HEK293 (cell line): ENCODE results near the gene PRDM10.

ENCODE experiments used
- CTCF ChIA-PET: fragments of 350-600 bp; formaldehyde crosslinking; extraction: SDS; loops from one replicate; lab custom pipeline; 2021; ENCODE audit warnings: antibody characterized with exemption; lab: Yijun Ruan, JAX
- POLR2A ChIA-PET: fragments of 300-600 bp; formaldehyde crosslinking; extraction: SDS; loops from one replicate; lab custom pipeline; 2020; ENCODE audit warnings: antibody characterized with exemption, inconsistent platforms; lab: Yijun Ruan, JAX
- H3K27ac ChIP-seq: fragments of 200-500 bp; sonication (Bioruptor generic); 2 replicates; pipeline ENCODE4 v1.5.1; 2014; ENCODE audit warnings: low read depth, low read length, control low read depth, inconsistent platforms; ENCODE audit errors: extremely low read depth
- H3K36me3 ChIP-seq, 2 experiments: fragments of 200-500 bp in 1 of 2; sonication (Bioruptor generic) in 1 of 2; 1 replicate in 1 of 2; 2 replicates in 1 of 2; pipeline ENCODE4 v1.5.1; 2014 to 2017; ENCODE audit warnings: inconsistent platforms in 2 of 2, low read length in 2 of 2; ENCODE audit not compliant: control insufficient read depth in 2 of 2, insufficient read depth in 1 of 2
- H3K4me1 ChIP-seq: fragments of 200-500 bp; sonication (Bioruptor generic); 2 replicates; pipeline ENCODE4 v1.5.1; 2014; ENCODE audit warnings: mild to moderate bottlenecking, low read length, inconsistent platforms; ENCODE audit not compliant: control insufficient read depth, insufficient read depth
- H3K4me3 ChIP-seq: 2 replicates; pipeline ENCODE4 v1.5.1; 2011; ENCODE audit warnings: low read depth, mild to moderate bottlenecking, control low read depth, low read length, moderate library complexity
- H3K9me3 ChIP-seq: fragments of 200-500 bp; sonication (Bioruptor generic); 2 replicates; pipeline ENCODE4 v1.5.1; 2014; ENCODE audit warnings: low read depth, low read length, inconsistent platforms; ENCODE audit not compliant: control insufficient read depth, insufficient read depth
- HOXA7 ChIP-seq: sonication (generic); formaldehyde crosslinking; IDR thresholded peaks from 2 replicates; pipeline ENCODE4 v1.8.1; 2022; ENCODE audit warnings: missing genetic modification reagents, borderline replicate concordance
- INSM2 ChIP-seq: fragments of 450-650 bp; formaldehyde crosslinking; IDR thresholded peaks from 2 replicates; pipeline ENCODE4 v1.5.1; 2016; ENCODE audit warnings: missing biosample characterization, missing genetic modification characterization
- KLF17 ChIP-seq: fragments of 450-650 bp; formaldehyde crosslinking; IDR thresholded peaks from 2 replicates; pipeline ENCODE4 v1.5.1; 2016; ENCODE audit warnings: missing biosample characterization, missing genetic modification characterization
- PATZ1 ChIP-seq: fragments of 450-650 bp; formaldehyde crosslinking; IDR thresholded peaks from 2 replicates; pipeline ENCODE4 v1.5.1; 2016; ENCODE audit warnings: missing biosample characterization, missing genetic modification characterization
- PRDM1 ChIP-seq: fragments of 450-650 bp; formaldehyde crosslinking; IDR thresholded peaks from 2 replicates; pipeline ENCODE4; 2016; ENCODE audit warnings: missing biosample characterization, missing genetic modification characterization
- PRDM6 ChIP-seq: fragments of 450-650 bp; formaldehyde crosslinking; IDR thresholded peaks from 2 replicates; pipeline ENCODE4 v1.5.1; 2017; ENCODE audit warnings: missing biosample characterization, missing genetic modification characterization
- SCRT1 ChIP-seq: fragments of 450-650 bp; formaldehyde crosslinking; IDR thresholded peaks from 2 replicates; pipeline ENCODE4 v1.5.1; 2016; ENCODE audit warnings: missing biosample characterization, missing genetic modification characterization, borderline replicate concordance
- SCRT2 ChIP-seq: fragments of 450-650 bp; formaldehyde crosslinking; IDR thresholded peaks from 2 replicates; pipeline ENCODE4 v1.5.1; 2016; ENCODE audit warnings: missing biosample characterization, missing genetic modification characterization
- ZNF112 ChIP-seq: fragments of 450-650 bp; formaldehyde crosslinking; IDR thresholded peaks from 2 replicates; pipeline ENCODE4 v1.5.0; 2017; ENCODE audit warnings: missing biosample characterization, missing genetic modification characterization
- ZNF138 ChIP-seq: fragments of 450-650 bp; formaldehyde crosslinking; IDR thresholded peaks from 2 replicates; pipeline ENCODE4 v1.5.1; 2016; ENCODE audit warnings: missing biosample characterization, missing genetic modification characterization, borderline replicate concordance
- ZNF146 ChIP-seq: fragments of 450-650 bp; formaldehyde crosslinking; IDR thresholded peaks from 2 replicates; pipeline ENCODE4 v1.5.1; 2016; ENCODE audit warnings: missing biosample characterization, missing genetic modification characterization
- ZNF221 ChIP-seq: fragments of 450-650 bp; formaldehyde crosslinking; IDR thresholded peaks from 2 replicates; pipeline ENCODE4 v1.5.1; 2017; ENCODE audit warnings: missing biosample characterization, missing genetic modification characterization, borderline replicate concordance
- ZNF311 ChIP-seq: fragments of 450-650 bp; formaldehyde crosslinking; IDR thresholded peaks from 2 replicates; pipeline ENCODE4 v1.5.1; 2017; ENCODE audit warnings: missing biosample characterization, missing genetic modification characterization, borderline replicate concordance
- ZNF341 ChIP-seq: fragments of 450-650 bp; formaldehyde crosslinking; IDR thresholded peaks from 2 replicates; pipeline ENCODE4; 2016; ENCODE audit warnings: low read depth, missing biosample characterization, missing genetic modification characterization
- ZNF558 ChIP-seq: fragments of 450-650 bp; formaldehyde crosslinking; IDR thresholded peaks from 2 replicates; pipeline ENCODE4 v1.5.1; 2016; ENCODE audit warnings: missing biosample characterization, missing genetic modification characterization
- ZNF571 ChIP-seq: fragments of 450-650 bp; formaldehyde crosslinking; IDR thresholded peaks from 2 replicates; pipeline ENCODE4 v1.5.0; 2017; ENCODE audit warnings: missing biosample characterization, missing genetic modification characterization
- ZNF585B ChIP-seq: fragments of 450-650 bp; formaldehyde crosslinking; IDR thresholded peaks from 2 replicates; pipeline ENCODE4 v1.5.1; 2016; ENCODE audit warnings: missing biosample characterization, missing genetic modification characterization
- ZNF596 ChIP-seq: fragments of 450-650 bp; IDR thresholded peaks from 2 replicates; pipeline ENCODE4 v1.5.0; 2018; ENCODE audit warnings: missing biosample characterization, mild to moderate bottlenecking, missing genetic modification characterization, moderate library complexity
- ZNF623 ChIP-seq: fragments of 450-650 bp; formaldehyde crosslinking; IDR thresholded peaks from 2 replicates; pipeline ENCODE4 v1.5.1; 2016; ENCODE audit warnings: missing biosample characterization, missing genetic modification characterization
- ZNF692 ChIP-seq: fragments of 450-650 bp; formaldehyde crosslinking; IDR thresholded peaks from 2 replicates; pipeline ENCODE4 v1.5.1; 2016; ENCODE audit warnings: missing biosample characterization, missing genetic modification characterization
- ZNF704 ChIP-seq: fragments of 450-650 bp; formaldehyde crosslinking; IDR thresholded peaks from 2 replicates; pipeline ENCODE4 v1.5.1; 2016; ENCODE audit warnings: missing biosample characterization, missing genetic modification characterization
- ZNF747 ChIP-seq: fragments of 450-650 bp; formaldehyde crosslinking; IDR thresholded peaks from 2 replicates; pipeline ENCODE4 v1.5.1; 2016; ENCODE audit warnings: missing biosample characterization, missing genetic modification characterization
- ZNF777 ChIP-seq: fragments of 450-650 bp; formaldehyde crosslinking; IDR thresholded peaks from 2 replicates; pipeline ENCODE4 v1.5.1; 2017; ENCODE audit warnings: missing biosample characterization, missing genetic modification characterization, borderline replicate concordance

Gene PRDM10

GRCh38 chr11:129950101-129951091 is 52.2 kb downstream of the PRDM10 start:
- Histone ChIP-seq H3K4me3 (no peak overlapping the region), H3K4me1 (no peaks in the 10 kb centered on the region), H3K27ac (no peak overlapping the region), H3K9me3 (no peaks in the 10 kb centered on the region), H3K36me3 (peaks cover 0 to 23% of the 10 kb centered on the region in 2 experiments; a peak in 1 of 3 replicates)
- TF ChIP-seq ZNF341 (tag by site-specific recombination) (0 out of 2 replicates have a peak, but pooled peaks have one; percentile 22), INSM2 (no peak), PRDM6 (tag by site-specific recombination) (0 out of 2 replicates have a peak, but pooled peaks have one; percentile 12), PATZ1 (tag by site-specific recombination) (no peak)
- ChIA-PET POLR2A (interaction anchor here (1.4 kb wide), 1 partner anchor 52 kb away, joined by 3 read pairs; the partner anchor contains the start of gene PRDM10), CTCF (interaction anchor here (0.5 to 0.9 kb wide), 2 partner anchors 18 to 23 kb away, joined by 3 to 4 read pairs; no protein-coding TSS in a partner anchor)

GRCh38 chr11:129948926-129949466 is 53.6 kb downstream of the PRDM10 start:
- Histone ChIP-seq H3K4me1 (no peaks in the 10 kb centered on the region), H3K9me3 (no peaks in the 10 kb centered on the region), H3K27ac (no peak overlapping the region), H3K36me3 (peaks cover 0 to 20% of the 10 kb centered on the region in 2 experiments; a peak in 1 of 3 replicates), H3K4me3 (no peak overlapping the region)
- ChIA-PET POLR2A (interaction anchor here (1.4 kb wide), 1 partner anchor 54 kb away, joined by 3 read pairs; the partner anchor contains the start of gene PRDM10), CTCF (interaction anchor here (0.6 to 1.3 kb wide), 3 partner anchors 98 to 183 kb away, joined by 3 to 4 read pairs (median 3); no protein-coding TSS in a partner anchor)
- TF ChIP-seq ZNF112 (tag by site-specific recombination) (no peak), ZNF777 (tag by site-specific recombination) (no peak), ZNF704 (no peak), SCRT2 (no peak), KLF17 (tag by site-specific recombination) (no peak), ZNF596 (no peak), ZNF311 (tag by site-specific recombination) (no peak), ZNF138 (tag by site-specific recombination) (no peak), ZNF623 (no peak), ZNF558 (tag by site-specific recombination) (no peak), ZNF571 (tag by site-specific recombination) (no peak), ZNF692 (no peak), HOXA7 (CRISPR knock-in tag) (no peak), ZNF585B (tag by site-specific recombination) (no peak), SCRT1 (tag by site-specific recombination) (no peak), ZNF747 (no peak), PRDM1 (no peak), ZNF221 (tag by site-specific recombination) (no peak), ZNF146 (tag by site-specific recombination) (no peak)
